ENCODE data around the gene SLC25A22.

The SLC25A22 gene

DNA sequence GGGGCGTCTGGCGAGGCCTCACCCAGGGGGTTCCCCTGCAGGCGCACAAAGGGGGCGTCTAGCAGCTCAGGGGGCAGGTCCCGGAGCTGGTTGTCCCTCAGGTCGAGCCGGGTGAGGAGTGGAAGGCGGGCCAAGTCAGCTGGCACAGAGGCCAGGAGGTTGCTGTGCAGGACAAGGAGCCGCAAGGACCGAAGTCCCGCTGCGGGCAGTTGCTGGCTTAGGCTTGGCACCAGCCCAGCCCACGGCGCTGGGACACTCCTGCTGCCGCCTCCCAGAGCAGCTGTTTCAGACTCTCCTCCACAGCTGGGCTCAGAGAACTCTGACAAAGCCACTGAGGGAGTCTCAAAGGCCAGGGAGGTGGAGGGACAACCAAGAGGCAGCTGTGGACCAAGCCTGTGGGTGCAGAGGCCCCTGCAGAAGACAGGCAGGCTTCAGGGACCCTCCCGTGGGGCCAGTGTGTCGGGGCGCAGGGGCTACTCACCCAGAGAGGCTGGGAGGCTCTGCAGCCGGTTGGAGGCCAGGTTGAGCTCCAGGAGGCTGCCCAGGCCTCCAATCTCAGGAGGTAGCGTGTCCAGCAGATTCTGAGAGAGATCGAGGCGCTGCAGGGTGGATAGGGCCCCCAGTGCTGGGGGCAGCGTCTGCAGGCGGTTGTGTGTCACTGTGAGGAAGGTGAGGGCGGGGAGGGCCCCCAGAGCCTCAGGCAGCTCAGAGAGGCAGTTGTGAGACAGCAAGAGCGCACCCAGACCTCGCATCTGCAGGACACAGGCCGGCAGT, 4.8 kb upstream of the SLC25A22 start:
- no peak for DNase-seq

DNA sequence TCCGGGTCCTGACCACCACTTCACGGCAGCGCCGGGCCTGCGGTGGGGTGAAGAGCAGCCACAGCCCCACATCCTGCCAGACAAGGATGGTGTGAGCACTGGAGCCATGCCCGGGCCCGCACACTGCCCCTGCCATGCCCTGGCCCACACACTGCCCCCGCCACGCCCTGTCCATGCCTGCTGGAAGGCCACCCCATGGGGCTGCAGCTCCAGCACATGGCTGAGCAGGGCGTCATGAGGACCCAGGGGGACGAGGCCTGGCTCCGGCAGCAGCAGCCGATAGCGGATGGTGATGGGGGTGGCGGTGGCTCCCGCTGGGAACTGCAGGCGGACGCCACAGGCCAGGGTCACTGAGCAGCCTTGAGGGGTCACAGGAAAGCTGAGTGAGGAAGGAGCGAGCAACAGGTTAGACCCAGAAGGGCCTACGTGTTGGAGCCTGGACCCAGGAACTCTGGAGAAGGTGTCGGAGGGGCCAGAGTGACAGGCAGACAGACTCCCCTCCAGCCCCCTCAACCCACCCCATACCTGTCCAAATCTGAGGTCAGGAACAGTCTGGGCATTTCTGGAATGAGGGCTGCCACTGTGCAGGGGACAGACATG, 4.0 kb upstream of the SLC25A22 start:
- no peak for DNase-seq

DNA sequence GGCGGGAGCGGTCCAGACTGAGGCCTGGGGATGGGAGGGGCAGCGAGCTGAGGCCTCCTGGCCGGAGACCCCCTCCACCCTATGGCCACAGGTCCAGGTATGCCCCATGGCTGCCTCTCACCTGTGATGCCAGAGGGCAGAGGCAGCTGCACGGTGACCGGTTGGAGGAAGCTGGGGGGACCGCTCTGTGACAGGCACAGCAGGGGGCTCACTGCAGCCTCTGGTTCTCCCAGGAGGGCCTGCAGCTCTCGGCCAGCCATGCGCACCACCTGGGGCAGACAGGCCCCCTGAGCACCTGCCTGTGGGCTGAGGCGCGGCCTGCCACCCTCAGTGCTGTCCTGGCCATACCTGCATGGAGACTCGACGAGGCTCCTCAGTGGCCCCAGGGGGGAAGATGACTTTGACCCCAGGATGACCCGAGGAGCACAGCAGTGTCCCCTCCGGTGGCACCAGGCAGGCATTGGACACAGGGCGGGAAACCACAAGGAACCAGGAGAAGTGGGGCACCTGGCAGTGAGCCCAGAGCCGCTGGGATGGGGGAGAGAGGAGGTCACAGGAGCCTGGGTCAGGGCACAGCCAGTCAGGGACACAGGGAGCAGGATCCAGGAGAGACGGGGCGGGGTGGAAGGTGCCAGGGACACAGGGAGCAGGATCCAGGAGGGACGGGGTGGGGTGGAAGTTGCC, 3.2 kb upstream of the SLC25A22 start:
- no peak for DNase-seq

DNA sequence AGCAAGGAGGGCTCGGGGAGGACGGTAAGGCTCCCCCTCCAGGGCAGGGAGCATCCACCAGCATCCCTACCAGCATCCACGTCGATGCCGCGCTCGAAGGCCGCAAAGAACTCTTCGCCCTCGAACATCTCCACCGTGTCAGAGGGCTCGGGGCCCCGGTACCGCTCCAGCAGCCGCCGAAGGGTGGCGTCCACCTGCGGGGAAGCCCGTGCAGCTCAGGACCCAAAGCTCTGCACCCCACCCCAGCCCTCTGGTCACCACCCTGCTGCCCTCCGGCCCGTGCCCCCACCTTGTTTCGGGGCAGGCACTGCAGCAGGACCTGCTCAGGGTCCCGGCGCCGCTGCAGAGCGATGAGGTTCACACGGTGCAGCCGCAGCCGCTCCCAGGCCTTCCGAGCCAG, 2.4 kb upstream of the SLC25A22 start:
- DNase-seq: no peak

DNA sequence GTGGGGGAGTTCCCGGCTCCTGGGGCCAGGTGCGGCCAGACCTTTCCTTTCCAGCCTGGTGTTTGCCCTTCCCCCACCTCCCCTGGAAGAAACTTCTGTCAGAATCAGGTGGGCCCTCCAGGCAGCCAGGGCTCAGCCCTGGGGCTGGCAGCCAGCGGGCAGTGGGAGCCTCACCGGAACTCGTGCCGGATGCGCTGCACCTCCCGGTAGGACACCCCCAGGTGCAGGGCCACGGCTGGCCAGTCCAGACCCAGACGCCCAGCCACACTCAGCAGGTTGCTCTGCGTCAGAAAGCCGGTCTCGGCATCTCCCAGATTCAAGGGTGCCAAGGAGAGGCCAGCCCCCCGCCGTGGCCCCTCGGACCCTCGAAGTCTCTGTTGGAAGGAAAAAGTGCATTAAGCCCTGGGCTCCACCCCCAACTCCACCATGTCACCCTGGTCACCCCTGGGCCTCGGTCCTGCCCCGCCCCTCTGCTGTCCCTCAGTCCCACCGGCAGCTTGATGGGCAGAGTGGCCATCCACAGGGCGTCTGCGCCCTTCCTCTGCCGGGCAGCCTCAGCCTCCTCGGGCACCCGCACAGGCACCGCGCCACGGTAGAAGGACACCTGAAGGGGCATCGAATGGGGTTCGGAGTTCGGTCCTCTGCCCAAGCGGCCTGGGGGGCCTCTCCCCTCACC, 1.7 kb upstream of the SLC25A22 start:
- DNase-seq: no peak

DNA sequence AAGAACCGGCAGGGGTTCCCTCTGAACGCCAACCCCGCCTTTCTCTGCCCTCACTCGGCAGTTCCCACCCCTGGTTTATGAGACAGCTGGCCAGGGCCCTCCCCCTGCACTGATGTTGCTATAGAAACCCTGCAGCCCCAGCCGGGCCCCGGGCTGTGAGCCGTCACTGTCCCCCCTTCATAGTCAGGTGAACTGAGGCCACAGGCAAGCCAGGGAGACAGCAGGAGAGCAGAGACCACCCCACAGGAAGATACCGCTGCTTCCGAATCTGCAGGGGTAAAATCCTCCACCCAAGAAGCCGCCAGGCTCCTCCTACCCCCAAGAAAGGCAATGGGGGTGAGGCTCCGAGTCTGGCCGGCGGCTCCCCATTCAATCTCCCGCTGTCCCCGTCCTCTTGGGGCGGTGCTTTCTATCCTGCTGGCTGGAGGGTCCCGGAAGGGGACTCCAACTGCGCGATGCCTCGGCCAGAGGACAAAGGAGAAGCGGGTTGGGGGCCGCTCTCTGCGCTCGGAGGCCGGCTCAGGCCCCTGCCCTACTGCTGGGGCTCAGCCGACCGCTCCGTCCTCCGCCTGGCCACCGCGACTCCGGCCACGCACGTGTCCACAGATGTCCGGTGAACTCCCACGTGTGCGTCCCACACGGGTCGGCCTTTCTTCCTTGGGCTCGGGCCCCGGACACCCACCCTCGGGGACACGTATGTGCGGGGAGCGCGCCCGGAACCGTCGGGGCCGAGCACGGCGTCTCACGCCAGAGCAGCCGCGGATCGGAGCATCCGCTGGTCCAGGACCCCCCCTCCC, 587 bp downstream of the SLC25A22 start:
- DNase-seq: peak; percentile 91

DNA sequence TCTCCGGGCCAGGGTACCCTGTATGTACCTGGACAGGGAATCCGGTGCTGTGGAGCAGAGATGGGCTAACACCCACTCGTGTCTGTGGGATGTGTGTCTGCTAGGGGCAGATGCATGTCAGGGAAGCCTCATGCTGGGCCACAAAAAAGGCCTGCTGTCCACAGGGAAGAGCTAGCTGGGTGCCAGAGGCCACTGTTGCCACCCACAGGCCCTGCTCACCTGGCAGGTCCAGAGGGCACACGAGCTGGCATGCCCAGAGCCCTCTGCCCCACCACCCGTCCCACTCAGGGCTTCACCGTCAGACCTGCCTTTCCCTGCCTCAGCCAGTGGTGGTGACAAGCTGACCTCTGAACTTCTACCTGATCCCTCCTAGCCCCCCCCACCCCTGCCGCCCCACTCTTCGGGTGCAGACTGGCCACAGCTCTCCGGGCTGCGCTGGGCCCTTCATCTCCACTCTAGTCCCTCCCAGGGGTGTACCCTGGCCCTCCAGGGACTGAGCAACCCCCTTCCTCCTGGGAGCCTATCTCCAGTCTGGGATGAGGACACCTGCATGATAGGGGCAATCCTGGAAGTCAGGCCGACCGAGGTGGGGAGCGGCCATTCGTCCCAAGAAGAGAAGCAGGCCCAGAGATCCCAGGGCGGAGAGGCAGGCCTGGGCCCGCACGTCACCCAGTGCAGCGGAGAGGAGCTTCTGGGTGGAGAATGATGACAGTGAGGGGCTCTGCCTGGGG, 1.4 kb downstream of the SLC25A22 start:
- DNase-seq: no peak

DNA sequence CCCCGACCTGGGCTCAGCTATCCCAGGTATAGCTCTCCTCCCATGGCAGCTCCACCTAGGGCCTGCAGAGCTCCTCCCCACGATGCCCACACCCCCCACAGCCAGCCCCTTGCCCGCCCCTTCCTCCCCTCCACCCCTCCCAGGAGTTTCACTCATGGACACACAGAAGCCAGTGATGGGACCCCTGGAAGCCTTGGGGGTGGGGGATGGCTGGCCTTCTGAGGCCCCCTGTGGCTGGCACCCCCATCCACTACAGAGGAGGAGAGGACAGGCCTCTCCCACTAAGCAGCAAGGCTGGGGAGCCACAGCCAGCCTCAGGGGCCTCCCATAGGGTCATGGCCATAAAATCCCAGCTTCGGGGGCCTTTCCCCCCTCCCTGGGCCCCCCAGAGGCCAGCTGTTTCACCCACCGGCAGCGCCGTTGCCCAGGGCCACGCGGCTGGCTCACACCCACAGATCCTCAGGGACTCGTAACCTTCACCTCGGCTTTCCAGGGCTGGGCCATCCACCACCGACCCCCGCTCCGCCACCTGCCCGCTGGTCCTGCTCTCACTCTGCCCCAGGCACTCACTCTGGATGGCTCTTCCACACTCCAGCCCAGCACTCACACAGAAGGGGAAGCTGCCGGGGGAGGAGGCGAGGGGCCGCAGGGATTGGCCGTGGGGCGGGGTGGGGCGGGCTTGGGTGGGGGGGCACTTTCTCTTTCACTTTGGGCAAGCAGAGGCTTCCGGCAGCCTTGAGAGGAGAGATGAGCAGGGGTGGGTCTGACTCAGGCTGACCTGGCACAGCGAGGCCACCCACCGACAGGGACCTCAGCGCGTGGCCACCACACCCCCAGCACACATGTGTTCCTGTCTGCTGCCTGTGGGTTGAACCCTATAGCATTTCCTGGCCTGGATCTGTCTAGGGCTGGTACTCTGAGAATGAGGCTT, 2.2 kb downstream of the SLC25A22 start:
- no peak for DNase-seq

DNA sequence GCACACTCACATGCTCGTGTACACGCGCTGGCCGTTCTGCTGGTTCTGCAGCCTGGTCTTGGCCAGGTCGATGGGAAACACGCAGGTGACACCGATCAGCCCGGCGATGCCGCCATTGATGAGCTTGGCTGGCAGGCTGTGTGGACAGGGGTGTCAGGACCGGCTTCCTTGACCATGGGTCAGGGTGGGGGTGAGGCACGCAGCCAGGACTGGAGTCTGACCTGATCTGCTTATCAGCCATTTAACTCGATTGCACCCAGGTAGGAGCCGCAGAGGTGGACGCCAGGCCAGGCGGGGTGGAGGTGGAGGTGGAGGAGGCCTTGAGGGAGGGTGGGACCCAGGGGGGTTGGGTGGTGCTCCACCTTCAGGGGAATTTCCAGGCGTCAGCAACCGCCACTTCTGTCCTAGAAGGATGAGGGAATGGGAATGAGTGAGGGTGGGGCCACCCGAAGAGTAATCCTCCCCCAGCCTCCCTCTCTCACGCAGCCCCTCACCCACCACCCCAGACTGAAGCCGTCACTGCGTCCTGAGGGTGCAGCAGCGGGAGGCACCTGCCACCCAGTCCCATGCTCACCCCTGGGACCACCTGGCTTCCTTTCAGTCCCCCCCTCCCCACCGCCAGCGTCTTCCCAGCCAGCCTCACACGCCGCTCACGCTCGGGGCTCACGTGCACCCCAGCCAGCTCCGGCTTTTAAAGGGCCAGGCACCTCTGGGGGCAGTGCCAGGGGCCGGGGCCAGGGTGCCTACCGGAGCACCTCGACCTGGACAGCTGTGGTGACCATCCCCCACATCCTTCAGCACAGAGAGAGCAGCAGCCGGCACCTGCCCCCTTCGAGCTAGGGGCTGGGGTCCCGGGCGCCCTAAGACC, 3.1 kb downstream of the SLC25A22 start:
- no peak for DNase-seq

DNA sequence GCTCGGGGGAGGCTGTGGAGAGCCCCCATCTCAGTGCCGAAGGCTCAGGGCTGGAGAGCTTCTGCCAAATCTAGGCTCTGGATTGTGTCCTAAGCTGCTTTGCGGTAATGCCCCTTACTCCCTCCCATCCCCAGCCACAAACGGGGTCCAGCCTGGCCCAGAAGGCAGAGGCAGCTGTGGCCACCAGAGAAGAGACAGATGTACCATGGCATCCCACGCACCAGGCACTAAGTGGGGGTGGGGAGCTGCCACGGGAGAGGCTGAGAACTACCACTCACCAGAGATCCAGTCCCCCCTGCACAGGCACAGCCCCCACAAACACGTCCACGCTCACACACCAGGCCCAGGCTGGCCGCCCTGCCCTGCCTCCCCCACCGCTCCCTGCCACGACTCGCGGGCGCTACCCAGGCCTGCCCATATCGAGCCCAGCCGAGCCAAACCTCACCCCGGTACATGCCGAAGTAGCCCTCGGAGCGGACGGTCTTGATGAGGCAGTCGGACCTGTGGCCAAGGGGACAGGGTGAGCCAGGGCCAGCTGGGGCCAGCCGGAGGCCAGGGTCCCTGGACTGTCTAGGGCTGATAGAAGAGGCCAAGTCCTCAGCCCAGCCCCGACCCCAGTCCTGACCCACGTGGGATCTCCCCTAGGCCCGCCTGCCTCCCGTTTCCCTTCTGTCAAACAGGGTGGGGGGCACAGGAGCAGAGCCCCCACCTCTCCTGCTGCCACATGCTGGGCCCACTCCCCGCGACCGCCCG, 3.9 kb downstream of the SLC25A22 start:
- DNase-seq: no peak

DNA sequence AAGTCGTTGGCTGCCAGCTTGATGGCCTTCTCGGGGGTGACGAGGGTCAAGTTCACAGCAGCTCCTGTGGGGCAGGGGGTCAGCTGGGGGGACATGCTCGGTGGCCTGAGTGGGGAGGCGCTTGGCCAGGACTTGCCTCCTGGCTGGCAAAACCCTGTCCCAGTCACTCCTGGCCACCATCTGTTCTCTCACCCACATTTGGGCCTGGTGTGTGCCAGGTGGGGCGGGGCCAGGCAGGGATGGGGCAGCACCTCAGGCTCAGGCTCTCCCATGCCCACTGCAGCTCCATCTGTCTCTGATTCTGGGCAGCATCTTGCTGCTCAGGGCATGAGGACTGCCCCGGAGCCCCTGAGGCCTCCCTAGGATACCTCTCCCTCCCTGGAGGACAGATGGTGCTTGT, 4.5 kb downstream of the SLC25A22 start:
- no peak for DNase-seq

DNA sequence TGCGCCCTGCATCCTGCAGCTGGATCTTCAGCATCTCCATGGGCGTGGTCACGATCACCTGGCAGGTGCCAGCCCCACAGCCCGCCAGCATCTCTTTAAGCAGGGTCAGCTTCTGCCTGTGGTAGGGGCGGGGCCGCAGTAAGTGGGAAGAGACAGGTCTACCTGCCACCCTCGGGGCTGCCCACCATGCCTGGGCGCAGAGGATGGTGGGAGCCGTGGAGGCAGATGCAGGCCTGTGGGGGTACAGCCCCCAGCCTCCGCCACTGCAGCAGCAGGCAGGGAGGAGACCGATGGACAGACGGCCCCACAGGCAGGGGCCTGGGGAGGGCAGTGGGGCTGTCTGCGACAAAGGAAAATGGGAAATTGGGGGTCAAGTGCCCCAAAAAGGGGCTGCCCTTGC, 5.2 kb downstream of the SLC25A22 start:
- DNase-seq: no peak

DNA sequence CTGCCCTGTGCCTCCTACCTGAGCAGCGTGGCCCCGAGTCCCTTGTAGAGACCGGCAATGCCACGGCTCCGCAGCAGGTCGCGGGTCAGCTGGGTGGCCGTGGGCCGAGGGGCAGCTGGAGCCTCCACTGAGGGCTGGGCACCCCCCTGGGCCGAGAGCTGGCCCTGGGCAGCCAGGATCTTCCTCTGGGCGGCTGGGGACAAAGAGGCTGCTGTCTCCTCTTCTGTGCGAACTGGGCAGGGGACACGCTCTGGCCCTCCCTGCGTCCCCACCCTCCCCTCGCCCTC, 5.6 kb downstream of the SLC25A22 start:
- DNase-seq: no peak

DNA sequence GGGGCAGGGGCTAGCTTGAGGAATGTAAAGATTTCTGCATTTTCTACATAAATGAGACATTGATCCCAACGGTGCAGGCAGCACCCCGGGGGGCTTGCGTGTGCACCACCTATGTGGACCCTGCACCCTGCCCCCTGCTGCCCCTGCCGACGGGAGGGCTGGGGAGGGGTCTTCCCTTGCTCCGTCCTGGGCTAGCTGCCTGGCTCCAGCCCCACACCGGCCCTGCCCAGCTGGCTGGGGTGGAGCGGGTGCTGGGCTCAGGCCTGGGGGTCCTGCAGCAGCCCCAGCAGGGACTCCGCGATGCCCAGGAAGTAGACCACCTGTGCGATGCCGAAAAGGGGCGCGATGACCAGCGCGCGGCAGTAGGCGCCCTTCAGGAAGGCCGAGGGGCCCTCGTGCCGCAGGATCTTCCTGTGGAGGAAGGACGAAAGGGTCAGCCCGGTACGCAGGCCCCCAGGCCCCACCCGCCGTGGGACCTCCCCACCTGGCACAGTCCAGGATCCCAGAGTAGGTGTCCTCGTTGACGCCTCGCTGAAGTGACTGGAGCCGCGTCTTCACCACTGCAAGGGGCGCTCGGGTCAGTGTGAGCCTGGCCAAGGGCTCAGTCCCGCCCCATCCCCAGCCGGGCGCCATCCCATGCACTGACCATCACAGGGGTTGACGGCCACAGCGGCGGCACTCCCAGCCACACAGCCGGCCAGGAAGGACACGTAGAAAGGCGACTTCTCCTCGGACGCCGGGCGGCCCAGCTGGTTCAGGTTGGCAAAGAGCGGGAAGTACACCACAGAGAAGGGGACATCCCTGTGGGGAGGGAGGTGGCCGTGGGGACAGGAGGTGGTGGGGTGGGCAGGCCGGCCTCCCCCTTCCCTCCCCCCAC, 6.2 kb downstream of the SLC25A22 start:
- no peak for DNase-seq

DNA sequence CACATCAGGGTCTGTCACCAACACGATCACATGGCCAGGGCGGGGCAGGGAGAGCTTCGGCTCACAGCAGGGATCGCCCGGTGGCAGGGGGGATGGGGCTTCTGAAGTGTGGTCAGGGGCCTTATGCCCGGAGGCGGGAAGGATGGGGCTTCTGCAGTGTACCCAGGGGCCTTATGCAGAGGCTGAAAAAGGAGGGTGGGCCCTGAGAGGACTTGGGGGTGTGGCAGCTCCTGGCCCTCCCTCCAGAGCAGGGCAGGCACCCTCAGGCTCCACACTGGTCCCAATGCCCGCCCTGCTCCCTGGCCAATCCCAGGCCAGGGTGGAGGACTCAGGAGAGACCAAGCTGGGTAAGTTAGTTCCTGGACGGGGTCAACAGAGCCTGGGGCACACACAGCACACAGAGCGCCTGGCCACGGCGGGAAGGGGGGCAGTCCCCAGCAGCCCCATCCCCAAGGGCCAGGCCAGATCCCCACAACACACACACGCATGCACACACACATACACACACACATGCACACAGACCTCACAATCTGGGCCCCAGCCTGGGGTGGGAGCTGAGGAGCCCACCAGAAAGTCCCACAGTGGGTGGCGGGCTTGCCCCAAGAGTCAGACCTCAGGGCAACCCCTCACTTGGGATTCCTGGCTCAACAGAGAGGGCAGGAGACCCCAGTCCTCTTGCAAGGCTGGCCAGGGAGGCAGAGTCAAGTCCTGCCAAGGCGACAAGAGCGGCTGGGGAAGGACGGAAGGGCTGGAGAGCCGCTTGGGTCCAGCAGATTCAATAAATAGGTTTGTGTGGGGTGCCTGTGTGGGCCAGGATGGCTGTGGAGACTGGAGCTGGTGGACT, 7.1 kb downstream of the SLC25A22 start:
- no peak for DNase-seq

DNA sequence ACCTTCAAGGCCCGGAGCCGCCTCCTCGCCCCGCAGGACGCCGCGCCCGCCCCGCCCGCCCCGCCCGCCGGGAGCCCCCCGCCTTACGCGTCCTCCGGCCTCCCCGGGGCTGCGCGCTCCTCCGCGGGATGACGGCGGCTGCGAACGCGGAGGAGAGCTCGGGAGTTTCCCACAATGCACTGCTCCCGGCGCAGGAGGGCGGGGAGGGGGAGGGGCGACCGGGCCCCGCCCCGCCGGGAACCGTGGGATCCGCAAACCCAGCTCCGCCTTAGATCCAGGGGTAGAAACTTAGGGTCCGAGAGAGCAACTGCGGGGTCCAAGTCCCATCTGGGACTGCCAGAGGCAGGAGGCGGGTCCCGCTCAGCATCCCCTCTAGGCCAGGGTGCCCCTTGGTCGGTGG, 8.1 kb downstream of the SLC25A22 start, which contains the start of gene CEND1:
CEND1 (minus strand) TSS at position 148 of the 400 bp plus-strand sequence. CDS start 1,514 bp downstream, outside the sequence.
- peak; percentile 74 for DNase-seq
